ENCODE results near the gene EGLN2.
A peak's percentile ranks its signal among the peaks of the same experiment; 100 is the strongest.
"Not testable (repeated sequence)": the region's sequence is repeated elsewhere in the genome, so short reads cannot be mapped to it uniquely, and the experiment has no call there.

EGLN2 gene

GRCh38 chr19:40819479-40820234, 20.7 kb downstream of the EGLN2 start:
- DNase-seq = peak; percentile 31

- DNase-seq = no peak
Observed at GRCh38 chr19:40822161-40822560, 23.2 kb downstream of the EGLN2 start.

GRCh38 chr19:40822704-40823553, 23.9 kb downstream of the EGLN2 start:
- not testable (repeated sequence) for DNase-seq

- DNase-seq = not testable (repeated sequence)
Observed at GRCh38 chr19:40824916-40825315, 25.9 kb downstream of the EGLN2 start.

GRCh38 chr19:40825460-40826095, 26.6 kb downstream of the EGLN2 start:
- not testable (repeated sequence) for DNase-seq

GRCh38 chr19:40826312-40826698, 27.3 kb downstream of the EGLN2 start:
- not testable (repeated sequence) for DNase-seq

- DNase-seq = not testable (repeated sequence)
Observed at GRCh38 chr19:40826699-40827385, 27.9 kb downstream of the EGLN2 start.

- DNase-seq = no peak
Observed at GRCh38 chr19:40827386-40828247, 28.6 kb downstream of the EGLN2 start.

- no peak for DNase-seq
Observed at GRCh38 chr19:40829205-40829604, 30.2 kb downstream of the EGLN2 start.

GRCh38 chr19:40830741-40831140, 31.8 kb downstream of the EGLN2 start:
- not testable (repeated sequence) for DNase-seq

GRCh38 chr19:40831502-40832430, 32.8 kb downstream of the EGLN2 start:
- DNase-seq = no peak

GRCh38 chr19:40832431-40832790, 33.4 kb downstream of the EGLN2 start:
- DNase-seq = not testable (repeated sequence)

GRCh38 chr19:40833728-40834533, 34.9 kb downstream of the EGLN2 start:
- not testable (repeated sequence) for DNase-seq

- DNase-seq = no peak
Observed at GRCh38 chr19:40836754-40837429, 37.9 kb downstream of the EGLN2 start.

- not testable (repeated sequence) for DNase-seq
Observed at GRCh38 chr19:40838477-40838876, 39.5 kb downstream of the EGLN2 start.

- DNase-seq = not testable (repeated sequence)
Observed at GRCh38 chr19:40842012-40842411, 43.0 kb downstream of the EGLN2 start.

- not testable (repeated sequence) for DNase-seq
Observed at GRCh38 chr19:40842997-40843652, 44.1 kb downstream of the EGLN2 start.

- DNase-seq = not testable (repeated sequence)
Observed at GRCh38 chr19:40843653-40844052, 44.7 kb downstream of the EGLN2 start.

GRCh38 chr19:40846722-40847121, 47.7 kb downstream of the EGLN2 start:
- DNase-seq = not testable (repeated sequence)

Measured in RPMI8226 (cell line).